NCI-H345 treated with DMSO at 0.1 percent for 48 hours (cell line): ENCODE measurements around the gene P2RY14.
"Not testable (repeated sequence)": the region's sequence is repeated elsewhere in the genome, so short reads cannot be mapped to it uniquely, and the experiment has no call there.

Experiments
- DNase-seq: peaks from one replicate; lab custom pipeline; 2025; ENCODE audit not compliant: unreplicated experiment; lab: John Stamatoyannopoulos, UW

Gene P2RY14

DNA sequence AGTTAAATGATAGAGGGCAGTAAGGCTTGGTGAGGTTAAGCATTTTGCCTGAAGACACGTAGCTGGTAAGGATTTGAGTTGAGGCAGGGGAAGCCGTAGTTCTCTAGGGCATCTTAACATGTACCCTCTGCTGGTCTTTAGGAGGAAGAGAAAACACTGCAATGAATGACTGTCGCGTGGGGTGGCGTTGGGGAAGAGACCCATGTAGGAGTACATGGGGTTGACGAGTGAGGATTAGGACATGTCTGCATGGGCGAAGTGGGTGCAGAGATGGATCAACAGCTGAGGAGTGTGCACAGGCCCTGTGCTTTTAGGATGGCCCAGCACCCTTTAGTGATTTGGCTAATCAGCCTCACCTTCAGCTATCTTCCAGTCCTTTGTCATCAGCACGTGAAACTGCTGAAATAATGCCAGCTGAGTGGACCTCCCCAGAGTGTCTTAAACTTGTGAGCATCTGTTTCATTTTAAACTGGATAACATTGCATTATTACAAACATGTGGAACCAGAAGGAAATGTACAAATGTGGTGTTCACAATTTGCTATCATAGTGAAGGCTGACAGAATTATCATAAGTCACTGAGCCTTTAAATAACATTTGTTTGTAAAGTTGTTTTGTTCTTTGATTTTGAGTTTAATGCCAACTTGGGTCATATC is 15.3 kb downstream of the P2RY14 start:
- DNase-seq: no peak

DNA sequence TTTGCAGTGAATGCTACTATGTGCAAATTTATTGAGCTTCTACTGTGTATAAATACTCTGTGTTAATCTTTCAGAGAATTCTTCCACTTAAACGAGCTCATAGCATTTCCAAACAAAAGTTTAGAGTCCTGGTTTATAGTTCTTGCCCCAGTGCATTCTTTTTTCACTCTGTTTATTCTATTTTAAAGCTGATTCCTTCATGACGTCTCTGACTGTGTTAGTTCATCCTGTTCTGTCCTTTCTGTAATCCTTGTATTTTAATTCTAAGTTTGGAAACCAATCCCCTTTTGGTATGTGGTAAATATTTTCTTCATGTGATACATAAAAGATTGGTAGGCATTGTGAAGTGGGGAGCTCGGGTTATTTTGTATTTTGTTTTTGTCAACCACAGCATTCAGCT is 18.7 kb downstream of the P2RY14 start:
- no peak for DNase-seq

DNA sequence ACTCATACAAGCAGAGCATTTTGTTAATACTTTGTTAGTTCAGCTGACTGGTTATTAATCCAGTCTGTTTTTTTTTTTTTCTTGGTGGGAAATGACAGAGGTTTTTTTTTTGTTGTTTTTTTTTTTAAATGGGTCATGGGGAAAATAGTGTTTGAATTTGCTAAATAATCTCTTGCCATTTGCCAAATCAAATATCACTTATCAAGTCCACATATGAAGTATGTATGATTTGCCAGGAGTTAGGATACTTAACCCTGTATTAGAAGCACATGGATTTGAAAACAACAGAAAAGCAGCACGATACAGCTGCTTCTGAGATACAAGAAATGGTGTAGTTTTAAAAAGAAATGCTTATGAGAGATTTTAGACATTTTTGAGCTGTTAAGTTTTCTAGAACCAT is 21.6 kb downstream of the P2RY14 start:
- DNase-seq: no peak

DNA sequence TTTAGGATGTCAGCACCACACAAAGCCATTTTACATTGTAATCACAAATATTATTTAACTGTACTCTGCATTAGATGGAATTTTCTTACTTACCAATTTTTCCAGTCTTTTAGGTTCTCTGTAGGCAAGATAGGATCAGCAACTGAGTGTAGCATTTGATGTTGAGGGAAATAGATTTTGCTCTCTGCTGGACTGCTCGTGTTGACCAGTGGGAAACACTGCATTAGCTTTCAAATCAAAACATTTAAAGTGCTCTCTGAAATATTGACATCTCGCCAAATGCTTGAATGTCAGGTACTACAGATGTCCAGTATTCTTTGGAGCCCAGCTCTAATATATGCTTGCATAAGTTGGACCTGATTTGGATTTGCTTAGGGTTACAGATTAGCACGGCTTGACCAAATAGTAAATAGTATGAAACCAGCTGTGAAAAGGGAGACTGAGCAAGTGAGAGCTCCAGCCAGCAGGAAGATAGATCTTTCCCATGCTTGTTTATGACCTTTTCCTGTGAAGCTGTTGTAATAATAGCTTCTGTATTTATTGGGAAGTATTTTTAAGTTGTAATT is 29.5 kb downstream of the P2RY14 start:
- no peak for DNase-seq

DNA sequence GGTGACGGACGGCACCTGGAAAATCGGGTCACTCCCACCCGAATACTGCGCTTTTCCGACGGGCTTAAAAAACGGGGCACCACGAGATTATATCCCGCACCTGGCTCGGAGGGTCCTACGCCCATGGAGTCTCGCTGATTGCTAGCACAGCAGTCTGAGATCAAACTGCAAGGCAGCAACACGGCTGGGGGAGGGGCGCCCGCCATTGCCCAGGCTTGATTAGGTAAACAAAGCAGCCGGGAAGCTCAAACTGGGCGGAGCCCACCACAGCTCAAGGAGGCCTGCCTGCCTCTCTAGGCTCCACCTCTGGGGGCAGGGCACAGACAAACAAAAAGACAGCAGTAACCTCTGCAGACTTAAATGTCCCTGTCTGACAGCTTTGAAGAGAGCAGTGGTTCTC is 36.3 kb downstream of the P2RY14 start:
- not testable (repeated sequence) for DNase-seq

DNA sequence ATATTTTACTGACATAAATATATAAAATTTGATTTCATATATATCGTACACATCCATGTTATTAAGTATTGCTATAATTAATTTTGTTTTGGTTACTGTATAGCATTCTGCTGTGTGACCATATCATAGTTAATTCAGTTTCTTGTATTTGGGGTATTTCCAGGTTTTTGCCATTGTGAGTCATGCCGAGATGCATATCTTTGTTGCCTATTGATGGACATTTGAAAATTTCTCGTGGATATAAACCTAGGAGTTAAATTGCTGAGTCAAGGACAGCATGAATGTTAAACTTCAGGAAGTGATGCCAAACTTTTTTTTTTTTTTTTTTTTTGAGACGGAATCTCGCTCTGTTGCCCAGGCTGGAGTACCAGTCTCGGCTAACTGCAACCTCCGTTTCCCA is 41.6 kb downstream of the P2RY14 start:
- no peak for DNase-seq

DNA sequence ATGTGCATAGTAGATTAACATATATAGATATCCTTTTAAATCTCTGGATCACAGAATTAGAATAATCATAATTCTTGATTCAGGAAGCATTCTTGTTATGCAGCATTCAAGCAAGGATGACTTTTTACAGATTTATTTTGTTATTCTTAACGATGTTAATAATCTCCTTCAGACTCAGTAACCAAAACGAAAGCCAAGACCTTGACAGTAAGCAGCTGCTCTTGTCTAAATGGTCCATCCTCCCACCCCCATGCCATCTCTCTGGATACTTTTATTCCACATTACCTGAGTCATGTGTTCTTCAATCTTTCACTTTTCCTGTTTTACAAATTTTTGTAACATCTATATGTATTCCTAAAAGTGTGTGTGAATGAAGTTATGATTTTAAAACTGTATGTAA is 42.0 kb downstream of the P2RY14 start:
- no peak for DNase-seq

DNA sequence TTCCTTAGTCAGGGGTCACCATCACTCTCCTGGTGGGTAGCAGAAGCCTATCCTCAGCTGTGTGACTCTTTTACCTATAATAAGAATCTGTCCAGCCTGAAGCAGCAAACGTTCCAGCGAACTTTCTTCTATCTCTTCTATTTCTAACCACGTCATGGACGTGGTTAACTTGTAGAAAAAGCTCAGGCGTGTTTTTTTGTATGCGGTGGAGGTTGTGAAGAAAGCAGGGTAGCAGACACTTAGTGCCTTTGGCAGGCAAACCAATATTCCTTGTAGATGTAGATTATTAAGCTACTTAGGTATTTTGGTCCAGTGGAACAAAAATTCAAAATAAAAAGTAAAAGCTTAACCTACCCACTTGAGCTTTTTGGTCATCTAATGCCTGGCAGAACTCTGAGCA is 43.5 kb downstream of the P2RY14 start:
- DNase-seq: no peak

DNA sequence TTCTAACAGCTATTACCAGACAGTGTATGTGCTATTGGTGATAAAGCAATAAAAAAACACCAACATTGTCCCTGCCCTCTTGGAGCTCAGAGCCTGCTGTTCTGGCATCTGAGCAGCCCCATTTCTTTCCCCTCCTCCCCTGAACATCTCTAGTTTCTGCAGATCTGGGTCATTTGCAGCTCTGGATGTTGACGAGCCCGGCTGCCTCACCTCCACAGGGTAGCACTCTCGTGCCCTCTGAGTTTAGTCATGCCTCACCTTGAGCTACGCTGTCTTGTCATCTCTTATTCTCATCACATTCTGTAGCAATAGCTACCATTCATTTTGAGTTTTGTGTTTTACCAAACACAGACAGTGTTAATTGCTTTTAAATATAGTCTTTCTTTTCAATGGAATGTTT is 45.4 kb downstream of the P2RY14 start:
- no peak for DNase-seq

DNA sequence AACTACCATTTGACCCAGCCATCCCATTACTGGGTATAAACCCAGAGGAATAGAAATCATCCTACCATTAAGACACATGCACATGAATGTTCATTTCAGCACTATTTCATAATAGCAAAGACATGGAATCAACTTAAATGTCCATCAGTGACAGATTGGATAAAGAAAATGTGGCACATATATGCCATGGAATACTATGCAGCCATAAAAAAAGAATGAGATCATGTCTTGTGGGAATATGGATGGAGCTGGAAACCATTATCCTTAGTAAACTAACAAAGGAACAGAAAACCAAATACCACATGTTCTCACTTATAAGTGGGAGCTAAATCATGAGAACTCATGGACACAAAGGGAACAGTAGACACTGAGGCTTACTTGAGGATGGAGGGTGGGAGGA is 45.9 kb downstream of the P2RY14 start:
- not testable (repeated sequence) for DNase-seq

DNA sequence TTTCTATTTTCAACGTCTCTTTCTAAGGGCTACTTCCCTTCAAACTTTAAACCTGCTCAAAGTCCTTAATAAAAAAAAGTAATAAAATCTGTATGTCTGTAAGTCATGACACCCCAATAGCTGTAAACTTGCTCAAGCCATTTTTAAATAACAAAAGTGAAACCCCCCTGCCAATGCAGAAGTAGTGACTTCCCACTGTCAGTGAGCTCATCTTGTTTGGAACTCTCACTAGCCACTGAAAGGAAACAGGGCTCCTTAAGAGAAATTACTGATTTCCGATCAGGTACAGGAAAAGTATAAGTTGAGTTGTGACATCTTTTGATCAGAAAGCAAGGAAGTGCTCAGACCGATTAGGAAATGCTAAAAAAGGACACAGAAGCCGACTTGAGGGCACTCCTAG is 47.7 kb downstream of the P2RY14 start:
- no peak for DNase-seq

DNA sequence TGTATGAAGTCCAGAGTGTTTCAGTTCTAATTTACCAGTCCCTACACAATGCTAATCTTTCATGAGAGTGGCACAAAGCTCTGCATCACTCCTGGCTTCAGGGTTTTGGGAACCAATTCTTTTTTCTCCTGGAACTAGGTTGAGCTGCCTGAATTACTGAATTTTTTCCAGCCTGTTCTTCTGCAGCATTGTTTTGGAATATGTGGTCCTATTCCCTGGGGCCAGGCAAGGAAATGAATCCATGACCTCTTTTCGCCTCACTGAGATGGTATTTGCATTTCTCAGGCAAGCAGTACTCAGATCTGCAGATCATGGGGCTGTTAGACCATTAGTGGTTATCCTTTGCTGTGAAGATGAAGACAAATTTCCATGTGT is 49.7 kb downstream of the P2RY14 start:
- DNase-seq: no peak

DNA sequence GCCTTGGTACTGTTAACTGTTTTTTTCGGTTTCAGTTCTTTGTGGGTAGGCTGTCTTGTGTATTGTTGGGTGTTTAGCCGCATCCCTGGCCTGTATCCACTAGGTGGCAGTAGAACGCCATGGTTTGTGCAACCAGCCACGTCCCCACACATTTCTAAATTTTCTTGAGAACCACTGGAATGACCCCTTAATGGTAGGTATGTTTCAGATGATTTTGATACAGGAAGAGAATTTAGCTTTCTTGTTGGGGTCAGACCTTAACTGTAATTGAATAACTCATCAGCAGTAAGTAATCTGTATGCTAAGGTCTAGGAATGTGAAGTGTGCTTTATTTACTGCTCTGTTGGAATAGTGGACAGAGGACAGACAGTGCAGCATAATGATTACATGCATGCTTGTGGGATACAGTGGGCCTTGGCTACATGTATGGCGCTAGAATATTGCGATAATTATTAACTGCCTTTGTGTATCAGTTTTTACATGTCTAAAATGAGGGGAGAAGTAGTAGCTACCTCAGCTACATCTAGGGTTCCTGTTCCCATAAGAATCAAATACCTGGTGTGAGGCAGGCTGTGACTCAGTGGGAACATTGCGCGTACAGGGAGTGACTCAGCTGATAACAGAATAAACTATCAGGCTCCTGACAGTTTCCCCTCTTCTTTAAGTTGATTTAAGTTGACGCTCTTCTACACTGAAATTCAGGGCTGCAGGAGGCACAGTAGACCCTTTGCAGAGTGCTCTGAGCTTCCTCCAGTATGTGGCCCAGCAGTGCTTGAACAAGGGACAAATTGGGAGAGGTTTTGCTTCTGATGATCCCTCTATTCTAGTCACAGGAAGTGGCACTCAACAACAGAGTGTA is 50.3 kb downstream of the P2RY14 start:
- DNase-seq: no peak

DNA sequence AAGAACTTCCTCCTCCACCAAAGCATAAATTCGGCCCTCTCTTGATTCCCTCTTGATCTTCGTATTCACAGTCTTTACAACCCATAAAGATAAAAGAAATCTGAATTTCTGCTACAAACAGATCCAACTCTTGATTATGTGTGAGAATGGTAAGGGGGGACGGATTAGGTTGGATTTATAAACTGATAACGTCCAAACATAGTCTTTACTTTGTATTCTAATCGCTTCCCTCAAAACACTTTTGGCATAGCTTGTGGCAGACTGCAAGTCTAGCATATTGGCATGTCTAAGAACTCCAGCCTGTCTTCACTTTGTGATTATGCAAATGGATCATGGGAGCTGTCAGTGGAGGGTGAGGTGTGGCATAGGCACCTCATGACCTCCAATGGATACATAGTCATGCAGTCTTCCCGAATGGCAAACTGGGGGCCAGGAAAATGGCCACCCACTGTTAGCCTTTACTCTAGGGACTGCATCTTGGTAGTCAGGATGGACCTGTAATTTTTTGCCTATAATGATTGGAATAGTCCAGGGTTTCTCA is 51.0 kb downstream of the P2RY14 start:
- DNase-seq: no peak

DNA sequence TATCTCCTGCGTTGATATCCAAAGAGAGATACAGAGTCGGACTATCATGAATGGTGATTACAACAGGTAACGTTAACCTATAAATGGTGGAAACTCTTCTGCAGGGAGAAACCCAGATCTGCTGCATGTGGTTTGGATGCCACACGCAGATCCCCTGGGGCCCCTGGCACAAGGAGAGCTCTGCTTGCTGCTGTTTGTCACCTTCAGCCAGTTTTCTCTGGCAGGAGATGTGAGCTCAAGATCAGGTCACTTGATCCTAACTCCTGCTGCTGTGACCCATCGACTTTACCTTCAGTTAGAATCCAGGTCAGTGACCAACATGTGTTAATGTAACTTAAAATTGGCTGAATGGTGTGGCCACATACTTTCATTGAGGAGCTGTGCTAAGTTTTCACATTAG is 51.5 kb downstream of the P2RY14 start:
- no peak for DNase-seq

DNA sequence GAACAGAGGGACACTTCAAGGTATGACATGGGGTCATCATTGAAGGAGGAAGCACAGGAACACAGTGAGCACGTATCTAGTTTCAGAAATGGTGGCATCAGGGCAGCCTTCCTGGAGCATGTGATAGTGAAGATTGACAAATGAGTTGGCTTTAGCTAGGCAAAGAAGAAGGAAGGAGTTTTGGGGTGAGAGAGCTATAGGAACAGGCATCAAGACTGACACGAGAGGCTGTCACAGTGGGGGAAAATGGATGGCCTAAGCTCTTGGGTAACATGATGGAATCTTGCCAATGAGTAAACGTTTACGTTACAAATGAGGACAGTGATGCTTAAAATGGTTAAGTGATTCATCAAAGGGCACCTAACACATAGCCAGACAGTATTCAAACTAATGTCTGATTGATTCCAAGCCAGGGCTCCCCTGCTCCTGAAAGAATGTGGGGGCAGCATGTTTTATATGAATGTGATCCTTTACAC is 52.2 kb downstream of the P2RY14 start:
- no peak for DNase-seq

DNA sequence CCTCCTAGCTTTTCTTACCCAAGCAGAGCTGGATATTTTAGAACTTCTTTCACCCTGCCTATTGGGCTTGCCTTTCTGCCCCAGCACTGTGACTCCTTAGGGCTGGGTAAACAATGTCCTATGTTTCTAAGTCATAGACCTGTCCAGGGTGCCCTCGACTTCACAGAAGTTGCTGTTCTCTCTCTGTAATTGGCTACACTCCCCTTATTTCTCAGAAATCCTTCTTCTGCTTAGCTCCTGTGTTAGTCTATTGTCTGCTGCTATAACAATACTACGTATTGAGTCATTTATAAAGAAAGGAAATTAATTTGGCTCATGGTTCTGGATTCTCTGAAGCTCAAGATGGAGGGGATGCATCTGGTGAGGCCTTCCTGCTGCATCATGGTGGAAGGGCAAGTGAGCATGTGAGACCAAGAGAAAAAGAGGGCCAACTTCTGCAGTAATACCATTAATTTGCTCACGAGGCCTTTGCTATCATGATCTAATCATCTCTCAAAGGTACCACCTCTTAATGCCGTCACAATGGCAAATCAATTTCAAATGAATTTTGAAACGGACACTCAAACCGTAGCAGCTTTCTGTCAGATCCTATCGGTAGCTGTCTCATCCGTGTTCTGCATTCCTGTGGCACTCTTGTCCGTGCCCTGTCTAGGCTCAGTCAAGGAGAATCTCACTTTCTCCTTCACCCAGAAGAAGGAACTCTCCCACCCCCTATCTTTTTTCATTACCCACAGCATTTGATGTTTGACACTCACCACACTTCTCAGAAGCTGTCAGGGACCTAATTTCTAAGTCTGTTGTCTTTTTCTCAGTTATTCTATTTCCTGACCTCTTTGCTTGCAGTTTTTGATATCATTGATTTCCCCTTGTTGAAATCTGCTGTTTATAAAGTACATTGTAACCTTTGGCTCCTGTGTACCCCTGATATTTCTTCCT is 53.0 kb downstream of the P2RY14 start:
- no peak for DNase-seq

DNA sequence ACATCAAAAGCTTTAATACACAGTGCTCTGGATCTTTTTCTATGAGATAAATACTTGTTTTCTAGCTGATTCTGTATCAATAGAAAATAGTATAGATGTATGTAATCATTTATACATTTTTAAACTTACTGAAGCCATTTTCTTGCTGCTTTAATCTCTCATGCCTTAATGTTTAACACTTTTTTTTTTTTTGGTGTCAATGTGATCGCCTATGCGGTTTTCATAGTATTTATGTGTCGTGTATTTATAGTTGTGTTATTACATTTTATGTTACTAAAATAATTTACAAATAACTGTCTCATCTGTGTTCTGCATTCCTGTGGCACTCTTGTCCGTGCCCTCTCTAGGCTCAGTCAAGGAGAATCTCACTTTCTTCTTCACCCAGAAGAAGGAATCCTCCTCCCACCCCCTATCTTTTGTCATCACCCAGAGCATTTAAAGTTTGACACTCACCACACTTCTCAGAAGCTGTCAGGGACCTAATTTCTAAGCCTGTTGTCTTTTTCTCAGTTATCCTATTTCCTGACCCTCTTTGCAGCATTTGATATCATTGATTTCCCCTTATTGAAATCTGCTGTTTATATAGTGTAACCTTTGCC is 54.0 kb downstream of the P2RY14 start:
- DNase-seq: no peak

DNA sequence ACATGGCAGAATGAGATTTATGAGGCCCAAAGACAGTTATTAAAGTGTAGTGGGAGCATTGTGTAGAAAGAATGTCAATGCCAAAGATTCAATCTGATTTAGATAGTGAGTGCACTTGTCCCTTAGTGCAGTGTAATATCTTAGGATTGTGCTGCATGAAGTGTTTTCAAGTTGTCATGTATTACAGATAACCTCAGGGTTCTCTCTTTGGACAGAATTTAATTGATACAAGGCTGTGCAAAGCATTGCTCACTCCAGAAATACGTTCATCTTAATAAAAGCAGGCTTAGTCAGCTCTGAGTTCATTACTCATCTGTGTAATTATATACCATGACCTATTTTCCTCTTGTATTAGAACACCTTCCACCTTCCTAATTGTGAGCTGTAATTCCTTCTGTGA is 59.3 kb downstream of the P2RY14 start:
- DNase-seq: no peak

DNA sequence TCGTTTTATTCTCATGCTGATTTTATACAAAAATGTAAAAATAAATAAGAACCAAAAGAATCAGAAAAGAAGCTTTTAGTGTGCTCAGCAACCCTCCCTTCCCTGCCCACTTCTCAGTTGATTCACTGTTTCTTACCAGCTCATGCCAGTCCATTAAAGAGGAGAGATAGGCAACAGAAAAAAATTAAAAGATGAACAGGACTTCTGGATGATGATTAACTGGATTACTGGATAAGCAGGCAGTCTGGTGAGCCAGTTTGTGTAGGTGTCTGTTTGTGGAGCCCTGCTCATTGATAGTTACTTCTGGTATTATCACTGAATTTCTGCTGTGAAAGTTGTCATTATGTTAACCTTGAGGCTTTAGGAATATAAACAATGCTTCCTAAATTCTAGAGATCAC is 60.2 kb downstream of the P2RY14 start:
- no peak for DNase-seq
